ENCODE results near the gene SPARC. TPM values are rescaled to one million over a fixed set of nuclear protein-coding genes. Genes with fewer than 3 reads are reported as not detected.

Gene SPARC
- total and polyA plus RNA-seq, 2 donors = 152 to 183 TPM

DNA sequence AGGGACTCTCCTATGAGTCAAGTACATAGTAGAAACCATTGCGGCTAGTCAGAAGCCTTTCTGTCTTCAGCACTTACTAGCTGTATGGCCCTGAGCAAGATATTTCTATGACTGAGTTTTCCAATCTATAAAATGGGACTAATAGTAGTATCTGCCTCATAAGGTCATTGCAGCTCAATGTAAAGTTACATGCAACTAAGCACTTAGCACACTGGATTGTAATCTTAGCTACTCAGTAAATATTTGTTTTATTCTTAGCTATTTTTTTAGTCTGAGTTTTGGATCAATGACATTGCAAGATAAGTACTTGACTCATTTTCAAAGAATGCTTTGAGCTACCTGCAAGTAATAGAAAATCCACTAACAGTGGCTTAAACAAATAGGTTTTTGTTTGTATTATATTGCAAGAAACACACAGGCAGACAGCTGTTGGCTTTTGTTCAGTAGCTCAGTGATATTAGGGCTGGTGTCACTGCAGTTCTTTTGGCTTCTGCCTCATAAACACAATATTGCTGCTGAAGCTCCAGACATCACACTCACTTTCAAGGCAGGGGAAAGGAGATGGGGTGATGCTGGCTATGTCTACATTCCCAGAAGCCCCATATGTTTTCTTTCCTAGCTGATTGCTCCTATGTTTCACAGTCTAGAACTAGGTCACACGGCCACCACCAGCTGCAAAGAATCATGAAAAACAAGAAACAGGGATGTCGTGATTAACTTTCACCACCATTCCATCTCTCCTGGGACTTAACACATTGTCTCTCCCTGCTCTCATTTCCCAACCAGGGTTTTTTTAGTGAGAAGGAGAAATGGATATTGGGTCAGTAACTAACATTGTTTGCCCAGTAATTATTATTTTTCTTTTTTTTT is 68.6 kb downstream of the SPARC start:
- Histone ChIP-seq H3K27me3 (ENCODE audit: control insufficient read depth in 2 of 2, insufficient read depth in 1 of 2, low read length in 1 of 2) (no peaks in the 10 kb centered on the region), H3K27ac (ENCODE audit: low read depth in 1 of 2, low read length in 1 of 2) (no peak overlapping the region), H3K36me3 (ENCODE audit: control insufficient read depth in 2 of 2, insufficient read depth in 2 of 2, low read length in 1 of 2) (no peaks in the 10 kb centered on the region), H3K4me3 (ENCODE audit: low read length in 2 of 2) (no peak overlapping the region), H3K4me1 (ENCODE audit: control insufficient read depth in 2 of 2, insufficient read depth in 2 of 2, low read length in 2 of 2) (peaks cover 5 to 34% of the 10 kb centered on the region in 2 donors), H3K9me3 (ENCODE audit: control insufficient read depth in 2 of 2, insufficient read depth in 1 of 2, low read length in 1 of 2) (no peaks in the 10 kb centered on the region)
- WGBS = 94% methylated on average over 3 of the region's 3 CpGs
- DNase-seq (ENCODE audit: low read depth in 6 of 9, low spot score in 9 of 9) = no peak

DNA sequence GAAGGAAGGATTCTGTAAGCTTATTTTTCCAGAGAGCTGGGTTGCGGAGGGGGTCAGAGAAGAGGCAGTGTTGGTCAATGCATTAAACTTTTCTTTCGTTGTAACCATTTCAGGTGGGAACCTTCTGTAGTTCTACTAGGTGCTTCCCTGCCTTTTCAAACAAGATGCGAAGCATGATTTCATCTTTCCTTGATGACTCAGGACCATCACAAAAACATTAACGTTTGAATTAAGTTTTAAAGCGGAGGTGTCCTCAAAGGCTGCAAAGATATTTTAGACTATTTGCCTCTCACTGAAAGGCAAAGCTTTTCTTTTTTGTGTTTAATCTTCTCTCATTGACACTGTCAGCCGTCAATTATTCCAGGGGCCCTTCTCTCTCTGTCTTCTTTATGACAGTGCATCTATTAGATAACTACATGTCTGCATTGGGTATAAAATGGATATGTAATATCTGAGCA is 69.3 kb downstream of the SPARC start:
- no peak for DNase-seq (ENCODE audit: low read depth in 6 of 9, low spot score in 9 of 9)
- no peak overlapping the region for H3K4me3 ChIP-seq (ENCODE audit: low read length in 2 of 2)
- no peak overlapping the region for H3K27ac ChIP-seq (ENCODE audit: low read depth in 1 of 2, low read length in 1 of 2)
- peaks cover 5 to 40% of the 10 kb centered on the region in 2 donors for H3K4me1 ChIP-seq (ENCODE audit: control insufficient read depth in 2 of 2, insufficient read depth in 2 of 2, low read length in 2 of 2)
- H3K9me3 ChIP-seq (ENCODE audit: control insufficient read depth in 2 of 2, insufficient read depth in 1 of 2, low read length in 1 of 2) = no peaks in the 10 kb centered on the region
- no peaks in the 10 kb centered on the region for H3K36me3 ChIP-seq (ENCODE audit: control insufficient read depth in 2 of 2, insufficient read depth in 2 of 2, low read length in 1 of 2)
- no peaks in the 10 kb centered on the region for H3K27me3 ChIP-seq (ENCODE audit: control insufficient read depth in 2 of 2, insufficient read depth in 1 of 2, low read length in 1 of 2)
- 94% methylated on average over 6 of the region's 6 CpGs for WGBS

DNA sequence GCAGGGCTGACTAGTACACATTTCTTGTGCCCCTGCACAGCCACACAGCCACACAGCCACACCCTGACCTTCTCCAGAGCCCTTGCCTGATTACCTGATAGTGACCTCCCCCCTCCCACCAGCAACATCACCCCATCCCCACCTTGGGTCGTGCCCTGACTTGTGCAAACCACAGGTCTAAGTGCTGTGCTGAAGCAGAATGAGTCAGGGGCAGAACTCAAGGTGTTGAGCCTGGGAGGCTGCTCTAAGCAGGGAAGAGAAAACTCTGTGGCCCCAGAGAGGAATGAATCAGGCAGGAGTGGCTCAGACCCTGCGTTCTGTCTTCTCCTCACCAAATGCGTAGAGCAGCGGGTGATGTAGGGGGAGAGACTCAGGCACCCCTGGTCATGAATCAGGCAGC is 71.3 kb downstream of the SPARC start:
- Histone ChIP-seq H3K36me3 (ENCODE audit: control insufficient read depth in 2 of 2, insufficient read depth in 2 of 2, low read length in 1 of 2) (no peaks in the 10 kb centered on the region), H3K27me3 (ENCODE audit: control insufficient read depth in 2 of 2, insufficient read depth in 1 of 2, low read length in 1 of 2) (no peaks in the 10 kb centered on the region), H3K4me1 (ENCODE audit: control insufficient read depth in 2 of 2, insufficient read depth in 2 of 2, low read length in 2 of 2) (peaks cover 5 to 36% of the 10 kb centered on the region in 2 donors), H3K4me3 (ENCODE audit: low read length in 2 of 2) (no peak overlapping the region), H3K27ac (ENCODE audit: low read depth in 1 of 2, low read length in 1 of 2) (no peak overlapping the region), H3K9me3 (ENCODE audit: control insufficient read depth in 2 of 2, insufficient read depth in 1 of 2, low read length in 1 of 2) (no peaks in the 10 kb centered on the region)
- no peak for DNase-seq (ENCODE audit: low read depth in 6 of 9, low spot score in 9 of 9)
- 90% methylated on average over 4 of the region's 4 CpGs for WGBS

DNA sequence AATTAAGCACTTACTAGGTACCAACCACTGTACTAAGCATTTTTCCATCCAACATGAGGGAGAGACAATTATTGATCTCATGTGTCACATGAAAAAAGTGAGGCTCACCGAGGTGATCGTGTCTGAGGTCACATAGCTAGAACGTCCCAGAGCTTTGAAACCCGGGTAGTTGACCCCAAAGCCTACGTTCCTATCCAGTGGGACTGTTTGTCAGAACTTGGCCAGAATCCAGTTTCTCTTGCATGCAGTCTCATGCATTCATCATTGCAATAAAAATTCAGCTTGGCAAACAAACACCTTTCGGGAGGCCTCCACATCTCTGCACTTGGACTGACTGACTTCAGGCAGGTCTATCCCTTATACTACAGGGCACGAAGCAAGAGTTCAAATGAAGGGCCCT is 72.2 kb downstream of the SPARC start:
- H3K4me1 ChIP-seq (ENCODE audit: control insufficient read depth in 2 of 2, insufficient read depth in 2 of 2, low read length in 2 of 2) = peaks cover 5 to 32% of the 10 kb centered on the region in 2 donors
- no peak for DNase-seq (ENCODE audit: low read depth in 6 of 9, low spot score in 9 of 9)
- no peaks in the 10 kb centered on the region for H3K27me3 ChIP-seq (ENCODE audit: control insufficient read depth in 2 of 2, insufficient read depth in 1 of 2, low read length in 1 of 2)
- H3K27ac ChIP-seq (ENCODE audit: low read depth in 1 of 2, low read length in 1 of 2) = no peak overlapping the region
- WGBS = 96% methylated on average over 7 of the region's 7 CpGs
- H3K36me3 ChIP-seq (ENCODE audit: control insufficient read depth in 2 of 2, insufficient read depth in 2 of 2, low read length in 1 of 2) = no peaks in the 10 kb centered on the region
- no peaks in the 10 kb centered on the region for H3K9me3 ChIP-seq (ENCODE audit: control insufficient read depth in 2 of 2, insufficient read depth in 1 of 2, low read length in 1 of 2)
- H3K4me3 ChIP-seq (ENCODE audit: low read length in 2 of 2) = no peak overlapping the region

DNA sequence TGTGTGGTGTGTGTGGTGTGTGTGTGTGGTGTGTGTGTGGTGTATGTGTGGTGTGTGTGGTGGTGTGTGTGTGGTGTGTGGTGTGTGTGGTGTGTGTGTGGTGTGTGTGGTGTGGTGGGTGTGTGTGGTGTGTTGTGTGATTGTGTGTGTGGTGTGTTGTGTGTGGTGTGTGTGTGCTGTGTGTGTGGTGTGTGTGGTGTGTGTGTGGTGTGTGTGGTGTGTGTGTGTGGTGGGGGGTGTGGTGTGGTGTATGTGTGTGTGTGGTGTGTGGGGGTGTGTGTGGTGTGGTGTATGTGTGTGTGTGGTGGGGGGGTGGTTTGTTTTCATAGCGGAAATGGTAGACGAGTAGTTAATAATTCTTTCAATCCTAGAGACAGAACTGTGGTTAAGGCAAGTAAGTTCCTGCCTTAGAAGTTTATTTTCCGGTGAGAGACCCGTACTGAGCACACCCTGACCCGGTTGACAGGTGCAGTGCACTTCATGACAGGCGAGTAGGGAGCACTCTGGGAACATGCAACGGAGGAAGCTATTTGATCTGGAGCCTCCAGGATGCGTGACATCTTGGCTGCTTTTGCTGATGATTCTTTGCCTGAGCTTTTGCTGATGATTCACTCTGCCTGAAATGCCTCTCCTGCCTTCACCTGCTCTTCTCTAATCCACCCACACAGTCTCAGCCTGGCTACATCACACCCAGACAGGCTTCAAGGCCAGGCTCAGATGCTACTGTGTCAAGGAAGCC is 73.9 kb downstream of the SPARC start:
- no peaks in the 10 kb centered on the region for H3K36me3 ChIP-seq (ENCODE audit: control insufficient read depth in 2 of 2, insufficient read depth in 2 of 2, low read length in 1 of 2)
- no peaks in the 10 kb centered on the region for H3K9me3 ChIP-seq (ENCODE audit: control insufficient read depth in 2 of 2, insufficient read depth in 1 of 2, low read length in 1 of 2)
- no peak overlapping the region for H3K4me3 ChIP-seq (ENCODE audit: low read length in 2 of 2)
- H3K4me1 ChIP-seq (ENCODE audit: control insufficient read depth in 2 of 2, insufficient read depth in 2 of 2, low read length in 2 of 2) = peaks cover 5 to 32% of the 10 kb centered on the region in 2 donors
- peak; percentile 7 to 73 (median 45) for DNase-seq (ENCODE audit: low read depth in 6 of 9, low spot score in 9 of 9)
- WGBS = 1% methylated on average over 8 of the region's 8 CpGs
- no peaks in the 10 kb centered on the region for H3K27me3 ChIP-seq (ENCODE audit: control insufficient read depth in 2 of 2, insufficient read depth in 1 of 2, low read length in 1 of 2)
- peak overlapping the region; percentile 74 to 75 for H3K27ac ChIP-seq (ENCODE audit: low read depth in 1 of 2, low read length in 1 of 2)

DNA sequence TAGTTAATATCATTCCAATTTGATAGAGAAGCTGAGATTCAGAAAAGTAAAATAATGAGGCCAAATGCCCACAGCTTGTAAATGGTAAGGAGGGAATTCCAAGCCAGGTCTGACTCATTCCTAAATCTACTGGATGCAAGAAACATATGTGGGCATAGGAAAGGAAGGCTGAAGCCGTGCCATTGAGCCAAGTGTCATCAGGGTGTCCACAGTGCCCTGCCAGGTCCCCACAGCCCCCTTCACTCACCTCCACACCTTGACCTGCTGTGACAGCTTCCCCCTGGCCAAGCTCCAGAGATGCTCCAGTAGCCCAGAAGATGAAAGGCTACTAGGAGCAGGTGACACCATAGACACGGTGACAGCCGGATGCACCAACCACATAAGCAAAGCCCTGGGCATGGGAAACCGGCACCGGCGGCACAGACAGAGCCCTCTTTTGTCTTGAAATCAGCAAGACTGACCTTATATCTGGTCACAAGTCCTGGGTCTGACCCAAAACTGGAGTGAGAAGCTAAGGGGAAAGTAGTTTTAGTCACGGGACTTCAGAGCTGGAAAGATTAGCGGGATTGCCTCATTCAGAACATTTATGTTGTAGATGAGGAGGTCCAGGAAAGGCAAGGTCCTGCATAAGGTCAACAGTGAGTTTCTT is 75.5 kb downstream of the SPARC start:
- no peak overlapping the region for H3K4me3 ChIP-seq (ENCODE audit: low read length in 2 of 2)
- H3K9me3 ChIP-seq (ENCODE audit: control insufficient read depth in 2 of 2, insufficient read depth in 1 of 2, low read length in 1 of 2) = no peaks in the 10 kb centered on the region
- no peaks in the 10 kb centered on the region for H3K27me3 ChIP-seq (ENCODE audit: control insufficient read depth in 2 of 2, insufficient read depth in 1 of 2, low read length in 1 of 2)
- H3K36me3 ChIP-seq (ENCODE audit: control insufficient read depth in 2 of 2, insufficient read depth in 2 of 2, low read length in 1 of 2) = no peaks in the 10 kb centered on the region
- WGBS = 95% methylated on average over 8 of the region's 8 CpGs
- H3K4me1 ChIP-seq (ENCODE audit: control insufficient read depth in 2 of 2, insufficient read depth in 2 of 2, low read length in 2 of 2) = peaks cover 5 to 32% of the 10 kb centered on the region in 2 donors
- H3K27ac ChIP-seq (ENCODE audit: low read depth in 1 of 2, low read length in 1 of 2) = no peak overlapping the region
- no peak for DNase-seq (ENCODE audit: low read depth in 6 of 9, low spot score in 9 of 9)

Other genes starting within 250 kb of the SPARC start
- 7.2 TPM for gene SLC36A1, start 239.3 kb downstream of the SPARC start, total RNA-seq
- 5.1 TPM for gene SLC36A1, start 239.3 kb downstream of the SPARC start, polyA plus RNA-seq
- 5.1 TPM for gene FAT2, start 95.6 kb downstream of the SPARC start, total RNA-seq
- gene FAT2, start 95.6 kb downstream of the SPARC start, polyA plus RNA-seq = 2.7 TPM
- gene ATOX1, start 71.7 kb upstream of the SPARC start, total RNA-seq = 90.5 TPM
- gene ATOX1, start 71.7 kb upstream of the SPARC start, polyA plus RNA-seq = 145 TPM
- gene G3BP1, start 85.0 kb upstream of the SPARC start, total RNA-seq = 144 TPM
- gene G3BP1, start 85.0 kb upstream of the SPARC start, polyA plus RNA-seq = 48.2 TPM
- not detected for gene GLRA1, start 237.9 kb upstream of the SPARC start, total RNA-seq
- not detected for gene GLRA1, start 237.9 kb upstream of the SPARC start, polyA plus RNA-seq

Data from thymus (tissue), 11 donors.